Activated CD8-positive, alpha-beta memory T cell treated with anti-CD3 and anti-CD28 coated beads for 24 hours (primary cell): Measurements from ENCODE around the gene RAVER2.
"Not testable (repeated sequence)": the region's sequence is repeated elsewhere in the genome, so short reads cannot be mapped to it uniquely, and the experiment has no call there.

Experiments
- DNase-seq: peaks from one replicate; pipeline ENCODE4 v3.0.0-alpha.2; 2020

Gene RAVER2

DNA sequence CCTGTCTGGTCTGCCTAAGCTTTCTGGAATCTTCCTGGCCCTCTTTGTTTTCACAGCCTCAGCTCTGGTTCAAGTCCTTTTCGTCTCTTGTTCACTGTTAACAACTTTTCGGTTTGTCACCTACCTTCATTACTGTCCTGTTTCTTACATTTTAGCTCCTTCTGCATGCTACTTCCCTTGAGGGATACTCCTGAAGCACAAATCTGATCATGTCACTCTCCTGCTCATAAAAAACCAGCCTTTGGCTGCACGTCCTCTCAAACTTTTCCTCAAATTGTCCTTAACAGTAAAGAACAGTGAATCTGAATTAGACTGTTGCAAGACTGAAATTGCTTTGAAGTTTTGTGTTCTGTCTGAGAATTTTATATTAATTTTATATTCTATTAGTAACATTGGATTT lies 3.3 kb downstream of the RAVER2 start:
- no peak for DNase-seq

DNA sequence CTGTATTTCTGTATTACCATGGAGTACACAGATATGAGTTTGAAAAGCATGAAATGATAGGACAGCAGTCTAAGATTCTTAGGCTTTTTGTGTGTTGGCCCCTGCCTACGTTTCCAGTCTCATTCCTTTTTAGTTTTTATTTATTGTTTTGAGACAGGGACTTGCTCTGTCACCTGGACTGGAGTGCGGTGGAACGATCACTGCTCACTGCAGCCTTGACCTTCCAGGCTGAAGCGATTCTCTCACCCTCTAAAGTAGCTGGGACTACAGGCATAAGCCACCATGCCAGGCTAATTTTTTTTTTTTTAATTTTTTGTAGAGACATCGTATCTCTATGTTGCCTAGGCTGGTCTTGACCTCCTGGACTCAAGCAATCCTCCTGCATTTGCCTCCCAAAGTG lies 3.8 kb downstream of the RAVER2 start:
- no peak for DNase-seq

DNA sequence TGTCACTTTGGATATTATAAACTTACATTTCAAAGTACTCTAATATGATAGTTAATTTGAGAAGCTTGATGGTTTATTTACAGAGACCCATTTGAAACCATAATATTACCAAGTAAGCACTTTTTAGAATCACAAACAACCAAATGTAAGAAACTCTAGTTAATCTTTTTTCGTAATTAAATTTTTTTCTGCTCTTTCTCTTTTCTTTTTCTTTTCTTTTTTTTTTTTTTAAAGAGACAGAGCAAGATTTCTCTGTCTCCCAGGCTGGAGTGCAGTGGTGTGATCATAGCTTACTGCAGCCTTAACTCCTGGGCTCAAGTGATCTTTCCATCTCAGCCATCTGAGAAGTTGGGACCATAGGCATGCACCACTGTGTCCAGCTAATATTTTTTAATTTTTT lies 5.2 kb downstream of the RAVER2 start:
- DNase-seq, result no peak

DNA sequence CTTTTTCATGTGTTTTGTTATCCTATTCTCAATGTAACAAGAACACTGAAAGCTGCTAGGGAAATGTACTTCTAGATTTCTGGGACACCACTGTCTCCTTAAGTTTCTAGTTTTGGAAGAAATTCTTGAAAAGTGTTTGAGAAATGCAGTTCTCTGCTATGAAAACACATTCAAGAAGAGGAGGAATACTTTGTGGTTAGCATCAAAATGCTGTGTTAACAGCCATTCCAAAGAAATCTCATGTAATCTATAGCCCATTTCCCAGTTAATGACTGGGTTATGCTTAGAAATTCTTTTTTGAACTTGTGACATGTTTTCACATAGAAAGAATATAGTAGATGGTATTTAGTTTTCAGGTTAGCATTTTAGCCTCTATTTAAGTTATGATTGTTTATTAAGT lies 6.0 kb downstream of the RAVER2 start:
- DNase-seq, result no peak

DNA sequence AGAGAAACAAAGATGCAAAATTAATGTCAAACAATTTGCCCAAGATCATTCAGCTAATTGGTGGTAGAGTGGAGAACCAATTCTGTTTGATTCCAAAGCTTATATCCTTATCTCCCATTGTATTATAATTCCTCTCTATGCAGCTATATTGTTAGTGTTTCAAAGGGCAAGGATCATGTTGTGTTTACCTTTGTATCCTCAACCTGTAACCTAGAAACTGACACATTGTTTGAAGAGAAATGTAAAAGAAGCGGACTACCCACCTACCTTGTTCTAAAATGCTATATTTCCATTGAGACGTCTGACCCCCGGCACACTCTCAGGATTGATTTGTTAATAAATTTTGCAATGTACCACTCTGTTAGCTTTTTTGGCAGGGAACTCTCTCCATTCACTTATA lies 9.3 kb downstream of the RAVER2 start:
- DNase-seq, result no peak

DNA sequence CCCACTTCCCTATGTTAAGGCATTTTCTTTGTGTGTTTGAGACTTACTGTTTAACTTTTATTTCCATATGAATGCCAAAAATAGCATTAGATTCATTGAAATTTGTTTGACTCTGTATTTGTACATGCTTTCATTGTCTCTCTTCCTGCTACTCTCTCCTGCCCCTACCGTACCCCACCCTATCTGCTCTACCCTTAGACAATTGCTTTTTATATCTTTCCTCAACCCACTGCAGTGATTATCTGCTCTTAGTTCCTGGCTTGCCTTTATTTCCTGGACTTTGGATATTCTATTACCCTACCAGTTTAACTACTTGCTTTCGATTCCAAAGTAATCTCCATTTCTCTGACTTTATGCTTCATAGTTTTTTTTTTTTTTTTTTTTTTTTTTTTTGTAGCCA lies 10.5 kb downstream of the RAVER2 start:
- DNase-seq, result no peak

DNA sequence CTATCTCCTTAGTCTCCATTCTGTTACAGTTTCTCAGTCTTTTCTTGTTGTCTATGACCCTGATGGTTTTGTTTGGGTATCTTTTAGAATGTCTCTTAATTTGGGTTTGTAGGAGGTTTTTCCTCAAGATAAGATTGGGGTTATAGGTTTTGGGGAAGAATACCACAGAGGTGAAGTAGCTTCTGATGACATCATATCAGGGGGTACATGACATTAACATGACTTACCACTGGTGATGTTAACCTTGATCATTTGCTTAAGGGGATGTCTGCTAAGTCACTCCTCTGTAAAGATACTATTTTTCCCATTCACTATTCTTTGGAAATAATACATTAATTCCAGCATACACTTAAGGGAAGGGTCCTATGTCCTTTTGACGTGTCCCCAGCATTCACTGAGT lies 11.9 kb downstream of the RAVER2 start:
- no peak for DNase-seq

DNA sequence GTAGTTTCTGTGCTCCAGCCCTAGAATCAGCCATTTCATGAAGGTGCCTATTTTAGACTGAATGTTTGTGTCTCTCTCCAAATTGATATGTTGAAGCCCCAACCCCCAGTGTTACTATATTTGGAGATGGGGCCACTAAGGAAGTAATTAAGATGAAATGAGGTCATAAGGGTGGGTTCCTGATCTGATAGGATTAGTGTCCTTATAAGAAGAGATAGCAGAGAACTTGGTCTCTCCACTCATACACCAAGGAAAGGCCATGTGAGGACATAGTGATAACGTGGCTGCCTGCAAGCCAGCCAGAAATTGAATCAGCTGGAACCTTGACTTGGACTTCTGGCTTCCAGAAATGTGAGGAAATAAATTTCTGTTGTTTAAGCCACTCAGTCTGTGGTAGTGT lies 12.3 kb downstream of the RAVER2 start:
- no peak for DNase-seq

DNA sequence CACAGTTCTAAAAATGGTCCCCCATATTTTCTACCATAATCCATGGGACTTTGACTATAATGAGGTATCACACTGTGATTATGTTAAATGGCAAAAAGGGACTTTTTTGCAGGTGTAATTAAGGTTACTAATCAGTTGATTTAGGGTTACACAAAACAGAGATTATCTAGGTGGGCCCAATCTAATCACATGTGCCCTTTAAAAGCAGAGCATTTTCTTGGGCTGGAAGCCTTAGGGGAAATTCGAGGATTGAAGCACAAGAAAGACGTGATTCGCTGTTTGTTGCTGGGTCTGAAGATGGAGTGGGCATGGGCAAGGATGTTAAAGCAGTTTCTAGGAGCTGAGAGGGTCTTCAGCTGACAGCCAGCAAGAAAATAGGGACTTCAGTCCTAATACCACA lies 13.4 kb downstream of the RAVER2 start:
- DNase-seq, result no peak

DNA sequence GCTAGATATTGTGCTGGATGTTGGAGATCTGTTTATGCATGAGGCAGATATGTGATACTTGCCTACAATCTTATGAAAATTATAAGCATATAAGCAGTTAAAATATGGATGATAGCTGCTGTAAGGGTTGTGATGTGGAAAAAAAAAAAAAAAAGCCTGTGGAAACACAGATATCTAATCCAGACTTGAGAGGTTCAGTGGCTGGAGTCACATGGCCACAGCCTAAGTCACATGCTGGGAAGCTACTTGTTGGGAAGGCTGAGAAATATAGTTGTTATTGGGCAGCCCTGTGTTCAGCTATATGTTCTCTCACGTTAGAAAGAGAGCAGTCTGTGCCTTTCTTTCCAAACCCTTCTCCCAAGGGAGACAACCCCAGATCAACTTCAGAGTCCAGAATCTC lies 15.1 kb downstream of the RAVER2 start:
- DNase-seq, result no peak

DNA sequence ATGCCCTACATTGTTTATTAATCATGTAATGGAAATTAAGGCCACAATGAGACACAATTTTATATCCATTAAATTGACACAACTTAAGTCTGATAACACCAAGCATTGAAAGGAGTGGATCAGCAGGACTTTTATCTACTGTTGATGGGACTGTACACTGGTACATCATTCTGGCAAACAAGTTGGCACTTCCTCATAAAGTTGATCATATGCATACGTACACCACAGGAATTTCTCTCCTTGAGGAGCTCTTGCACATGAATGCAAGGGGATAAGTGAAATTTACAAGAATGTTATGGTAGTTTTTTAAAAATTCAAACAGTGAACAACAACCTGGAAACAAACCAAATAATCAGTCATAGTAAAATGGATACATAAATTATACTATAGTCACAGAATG lies 20.1 kb downstream of the RAVER2 start:
- no peak for DNase-seq

DNA sequence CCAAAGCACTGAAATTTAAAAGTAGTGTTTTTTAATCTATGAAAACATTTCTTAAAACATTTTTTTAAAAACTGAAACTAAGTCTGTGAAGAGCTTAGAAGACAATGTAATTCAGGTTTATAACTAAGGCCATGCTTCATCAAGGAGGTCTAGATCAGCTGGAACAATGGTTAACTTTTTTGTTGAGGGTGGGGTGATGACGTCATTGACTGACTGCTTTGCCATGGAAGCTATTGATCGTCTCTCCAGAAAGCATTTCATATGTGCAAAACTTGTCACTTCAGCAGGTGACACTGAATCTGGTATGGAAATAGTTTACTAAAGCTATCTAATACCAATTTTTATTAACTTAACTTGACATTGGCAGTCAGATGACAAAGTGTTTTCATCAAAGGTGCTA lies 21.0 kb downstream of the RAVER2 start:
- DNase-seq, result no peak

DNA sequence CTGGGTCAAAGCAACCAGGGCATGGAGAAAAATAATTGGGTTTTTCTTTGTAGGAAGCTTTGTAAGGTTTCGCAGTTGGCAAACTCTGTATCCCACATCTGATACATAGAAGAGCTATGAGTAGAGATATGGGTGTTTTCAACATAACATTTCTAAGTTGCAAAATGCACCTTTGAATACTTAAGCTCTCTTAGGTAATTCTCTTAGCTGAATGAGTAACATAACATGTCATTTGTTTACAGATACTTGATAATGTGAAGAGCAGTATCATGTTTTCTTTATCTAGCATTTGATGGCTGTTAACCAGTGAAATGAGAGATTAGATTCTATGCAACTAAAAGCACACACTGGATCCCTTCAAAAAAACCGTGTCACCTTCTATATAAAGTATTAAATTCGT lies 21.6 kb downstream of the RAVER2 start:
- no peak for DNase-seq

DNA sequence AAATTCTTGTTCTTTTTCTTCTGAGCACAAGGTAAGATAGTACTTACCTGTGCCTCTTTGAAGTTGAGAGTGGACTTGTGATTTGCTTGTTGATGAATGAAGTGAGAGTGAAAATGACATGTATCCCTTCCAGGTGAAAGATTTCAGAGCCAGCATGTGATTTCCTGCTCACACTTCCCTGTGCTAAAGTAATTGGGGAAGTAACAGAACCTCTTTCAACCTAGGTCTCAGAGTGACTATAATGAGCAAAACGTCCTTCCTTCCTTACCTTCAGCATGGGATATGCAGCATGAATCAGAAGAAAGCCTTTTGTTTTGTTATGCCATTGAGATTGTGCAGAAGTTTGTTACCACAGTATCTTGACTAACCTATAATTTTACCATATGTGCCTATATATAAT lies 24.6 kb downstream of the RAVER2 start:
- no peak for DNase-seq

DNA sequence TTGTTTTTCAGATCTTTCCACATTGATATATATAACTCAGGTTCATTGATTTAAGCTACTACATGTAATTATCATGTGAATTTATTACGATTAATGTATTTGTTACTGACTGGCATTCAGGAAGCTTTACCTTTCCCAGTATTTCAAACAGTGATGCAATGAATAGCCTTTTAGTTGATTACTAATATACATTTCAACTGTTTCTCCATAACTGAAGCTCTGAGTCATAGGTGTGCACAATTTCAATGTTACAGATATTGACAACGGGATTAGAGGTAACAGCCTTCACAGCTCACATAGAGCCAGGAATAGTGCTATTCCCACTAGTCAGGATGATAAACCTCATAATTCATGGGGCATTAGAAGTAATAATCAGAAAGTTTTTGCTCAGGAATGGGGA lies 25.1 kb downstream of the RAVER2 start:
- no peak for DNase-seq

DNA sequence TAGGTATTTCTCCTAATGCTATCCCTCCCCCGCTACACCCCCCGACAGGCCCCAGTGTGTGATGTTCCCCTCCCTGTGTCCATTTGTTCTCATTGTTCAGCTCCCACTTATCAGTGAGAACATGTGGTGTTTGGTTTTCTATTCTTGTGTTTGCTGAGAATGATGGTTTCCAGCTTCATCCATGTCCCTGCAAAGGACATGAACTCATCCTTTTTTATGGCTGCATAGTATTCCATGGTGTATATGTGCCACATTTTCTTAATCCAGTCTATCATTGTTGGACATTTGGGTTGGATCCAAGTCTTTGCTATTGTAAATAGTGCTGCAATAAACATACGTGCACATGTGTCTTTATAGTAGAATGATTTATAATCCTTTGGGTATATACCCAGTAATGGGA lies 28.4 kb downstream of the RAVER2 start:
- DNase-seq, result not testable (repeated sequence)

DNA sequence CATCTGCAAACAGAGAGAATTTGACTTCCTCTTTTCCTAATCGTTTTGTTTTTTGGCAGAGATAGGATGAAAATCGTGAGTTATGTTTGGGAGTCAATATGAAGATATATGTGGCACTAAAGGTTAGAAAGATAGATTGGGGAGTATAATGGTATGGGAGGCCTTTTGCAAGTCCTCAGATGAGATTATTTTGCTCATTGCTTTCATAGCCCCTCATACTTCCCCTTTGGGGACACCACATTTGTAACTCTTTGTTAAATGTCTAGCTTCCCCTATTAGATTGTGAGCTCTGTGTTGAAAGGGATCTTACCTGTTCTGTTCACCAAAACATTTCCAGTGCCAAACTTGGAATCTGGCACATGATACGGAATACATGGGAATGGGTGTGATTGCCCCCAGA lies 30.2 kb downstream of the RAVER2 start:
- no peak for DNase-seq

DNA sequence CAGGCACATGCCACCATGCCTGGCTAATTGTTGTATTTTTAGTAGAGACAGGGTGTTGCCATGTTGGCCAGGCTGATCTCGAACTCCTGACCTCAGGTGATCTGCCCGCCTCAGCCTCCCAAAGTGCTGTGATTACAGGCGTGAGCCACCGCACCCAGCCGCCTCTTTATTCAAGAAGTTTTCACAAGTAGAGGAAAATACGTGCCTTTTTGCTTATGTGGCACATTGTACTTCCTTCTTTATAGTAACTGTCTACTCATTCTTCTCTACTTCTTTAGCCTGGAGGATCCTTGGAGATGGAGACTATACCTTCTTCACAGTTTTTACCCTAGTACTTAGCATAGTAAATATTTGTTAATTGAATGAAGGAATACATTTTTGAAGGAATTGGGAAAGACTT lies 37.2 kb downstream of the RAVER2 start:
- DNase-seq, result not testable (repeated sequence)

DNA sequence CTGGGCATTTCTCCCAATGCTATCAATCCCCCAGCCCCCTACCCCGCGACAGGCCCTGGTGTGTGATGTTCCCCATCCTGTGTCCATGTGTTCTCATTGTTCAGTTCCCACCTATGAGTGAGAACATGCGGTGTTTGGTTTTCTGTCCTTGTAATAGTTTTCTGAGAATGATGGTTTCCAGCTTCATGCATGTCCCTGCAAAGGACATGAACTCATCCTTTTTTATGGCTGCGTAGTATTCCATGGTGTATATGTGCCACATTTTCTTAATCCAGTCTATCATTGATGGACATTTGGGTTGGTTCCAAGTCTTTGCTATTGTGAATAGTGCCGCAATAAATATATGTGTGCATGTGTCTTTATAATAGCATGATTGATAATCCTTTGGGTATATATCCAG lies 38.0 kb downstream of the RAVER2 start:
- DNase-seq, result not testable (repeated sequence)

DNA sequence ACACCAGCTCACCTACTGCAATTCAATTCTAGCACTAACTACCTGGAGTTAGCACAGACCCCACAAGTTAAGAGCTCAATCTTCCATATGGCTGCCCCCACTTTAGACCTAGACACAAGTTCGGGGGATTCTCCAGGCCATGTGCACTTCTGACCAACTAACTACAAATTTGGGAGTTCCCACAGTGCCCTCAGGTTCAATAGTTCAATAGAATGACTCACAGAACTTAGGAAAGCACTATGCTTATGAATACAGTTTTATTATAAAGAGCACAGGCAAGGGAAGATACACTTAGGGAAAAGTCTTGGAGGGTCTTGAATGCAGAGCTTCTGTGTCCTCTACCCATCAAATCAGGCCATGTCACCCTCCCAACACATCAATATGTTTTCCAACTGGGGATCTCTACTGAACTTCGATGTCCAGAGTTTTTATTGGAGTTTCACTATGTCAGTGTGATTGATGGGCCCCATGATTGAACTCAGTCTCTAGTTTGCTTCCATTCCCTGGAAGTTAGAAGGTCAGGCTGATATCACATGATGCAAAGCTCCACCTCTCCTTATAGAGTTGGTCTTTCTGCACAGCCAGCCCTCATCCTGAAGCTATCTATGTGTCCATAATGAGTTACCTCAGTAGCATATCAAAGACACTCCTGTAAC lies 46.1 kb downstream of the RAVER2 start:
- no peak for DNase-seq

DNA sequence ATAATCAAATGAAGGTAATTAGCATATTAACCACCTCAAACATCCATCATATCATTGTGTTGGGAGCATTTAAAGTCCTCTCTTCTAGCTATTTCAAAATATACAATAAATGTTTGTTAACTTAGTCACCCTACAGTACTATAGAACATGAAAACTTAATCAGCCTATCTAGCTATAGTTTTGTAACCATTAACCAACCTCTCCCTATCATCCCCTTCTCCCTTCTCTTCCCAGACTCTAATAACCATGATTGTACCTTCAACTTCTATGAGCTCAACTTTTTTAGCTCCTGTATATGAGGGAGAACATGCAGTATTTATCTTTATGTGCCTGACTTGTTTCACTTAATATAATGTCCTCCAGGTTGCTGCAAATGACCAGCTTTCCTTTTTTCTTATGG lies 54.0 kb downstream of the RAVER2 start:
- DNase-seq, result no peak

DNA sequence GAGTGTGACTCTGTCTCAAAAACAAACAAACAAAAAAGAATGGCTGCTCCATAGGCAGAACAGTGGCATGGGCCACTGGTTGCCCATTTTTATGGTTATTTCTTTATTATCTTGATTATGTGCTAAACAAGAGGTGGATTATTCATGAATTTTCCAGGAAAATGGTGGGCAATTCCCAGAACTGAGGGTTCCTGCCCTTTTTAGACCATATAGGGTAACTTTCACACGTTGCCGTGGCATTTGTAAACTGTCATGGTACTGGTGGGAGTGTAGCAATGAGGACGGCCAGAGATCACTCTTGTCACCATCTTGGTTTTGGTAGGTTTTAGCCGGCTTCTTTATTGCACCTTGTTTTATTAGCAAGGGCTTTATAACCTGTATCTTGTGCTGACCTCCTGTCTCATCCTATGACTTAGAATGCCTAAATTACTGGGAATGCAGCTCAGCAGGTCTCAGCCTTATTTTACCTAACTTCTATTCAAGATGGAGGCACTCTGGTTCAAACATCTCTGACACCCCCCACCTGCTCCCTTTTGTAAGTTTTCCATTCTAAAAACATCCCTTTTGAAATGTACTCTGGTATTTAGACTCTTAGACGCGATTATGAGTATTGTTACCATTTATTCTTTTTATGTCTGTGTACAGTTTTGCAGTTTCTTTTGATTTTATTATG lies 57.1 kb downstream of the RAVER2 start:
- no peak for DNase-seq

DNA sequence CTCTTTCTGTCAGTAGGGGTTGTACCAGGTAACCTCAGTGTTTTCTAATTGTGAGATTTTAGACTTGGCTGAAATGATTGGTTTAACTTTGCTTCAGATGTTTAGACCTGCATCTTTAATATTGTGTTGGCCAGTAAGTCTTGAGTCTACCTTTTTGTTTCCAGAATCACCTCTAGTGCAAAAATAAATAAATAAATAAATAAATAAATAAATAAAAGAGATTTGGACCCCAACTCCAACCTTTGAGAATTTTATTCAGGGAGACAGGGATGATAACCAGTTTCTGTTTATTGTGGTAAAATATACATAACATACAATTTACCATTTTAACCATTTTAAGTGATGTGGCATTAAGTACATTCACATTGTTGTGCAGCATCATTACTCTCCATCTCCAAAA lies 64.4 kb downstream of the RAVER2 start:
- no peak for DNase-seq

DNA sequence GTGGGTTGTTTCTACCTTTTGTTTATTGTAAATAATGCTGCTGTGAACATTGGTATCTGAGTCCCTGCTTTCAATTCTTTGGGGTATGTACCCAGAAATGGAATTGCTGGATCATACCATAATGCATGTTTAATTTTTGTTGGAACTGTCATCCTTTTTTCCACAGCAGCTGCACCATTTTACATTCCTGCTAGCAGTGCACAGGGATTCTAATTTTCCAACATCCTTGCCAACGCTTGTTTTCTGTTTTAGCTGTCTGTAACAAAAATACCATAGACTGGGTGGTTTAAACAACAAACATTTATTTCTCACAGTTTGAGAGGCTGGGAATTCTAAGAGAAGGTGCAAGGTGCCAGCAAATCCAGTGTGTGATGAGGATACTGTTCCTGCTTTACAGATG lies 65.1 kb downstream of the RAVER2 start:
- no peak for DNase-seq

DNA sequence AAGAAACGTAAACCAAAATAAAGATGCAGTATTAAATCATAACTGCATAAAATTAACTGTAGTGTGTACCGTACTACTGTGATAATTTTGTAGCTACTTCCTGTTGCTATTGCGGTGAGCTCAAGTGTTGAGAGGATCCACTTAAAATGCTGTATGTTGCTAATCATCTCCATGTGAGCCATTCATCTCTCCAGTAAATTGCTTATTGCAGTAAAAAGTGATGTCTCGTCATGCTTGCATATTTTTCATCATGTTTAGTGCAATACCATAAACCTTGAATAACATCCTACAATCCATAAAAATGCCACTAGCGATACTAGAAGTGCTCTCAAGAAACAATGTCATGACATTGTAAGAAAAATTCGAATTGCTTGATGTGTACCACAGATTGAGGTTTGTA lies 66.3 kb downstream of the RAVER2 start:
- DNase-seq, result no peak
